ENCODE results near the gene NCDN. TPM values are rescaled to one million over a fixed set of nuclear protein-coding genes. Genes with fewer than 3 reads are reported as not detected.

NCDN gene
- total RNA-seq, 1 experiment from 2014 or later, result 39.2 TPM

- TF ChIP-seq PRDM15 (CRISPR knock-in tag; IDR thresholded peaks at IDR 0.05) (no peak), PREB (CRISPR knock-in tag; IDR thresholded peaks at IDR 0.05; ENCODE audit: borderline replicate concordance) (no peak), ESRRA (CRISPR knock-in tag; IDR thresholded peaks at IDR 0.05; ENCODE audit: borderline replicate concordance) (no peak), TCF7 (CRISPR knock-in tag; IDR thresholded peaks at IDR 0.05; ENCODE audit: low read depth) (no peak)
These were observed 49.7 kb upstream of the NCDN start (continued) for GRCh38 chr1:35507947-35508346.

- ChIA-PET CTCF (no interaction called here), POLR2A (no interaction called here)
- TF ChIP-seq GABPB1 (CRISPR knock-in tag; IDR thresholded peaks at IDR 0.05) (no peak), E2F4 (CRISPR knock-in tag; IDR thresholded peaks at IDR 0.05; ENCODE audit: borderline replicate concordance, low read depth) (no peak), ZNF121 (CRISPR knock-in tag; IDR thresholded peaks at IDR 0.05) (no peak), ZNF138 (CRISPR knock-in tag; conservative IDR thresholded peaks at IDR 0.05) (no peak), ZBTB21 (CRISPR knock-in tag; IDR thresholded peaks at IDR 0.05; ENCODE audit: borderline replicate concordance) (no peak), ZNF416 (CRISPR knock-in tag; IDR thresholded peaks at IDR 0.05) (no peak), TP53 (CRISPR knock-in tag; IDR thresholded peaks at IDR 0.05) (no peak), ERG (CRISPR knock-in tag; IDR thresholded peaks at IDR 0.05) (no peak), EMX1 (CRISPR knock-in tag; IDR thresholded peaks at IDR 0.05) (no peak), GRHL2 (CRISPR knock-in tag; IDR thresholded peaks at IDR 0.05; ENCODE audit: insufficient replicate concordance, severe bottlenecking) (no peak), ESRRA (CRISPR knock-in tag; IDR thresholded peaks at IDR 0.05; ENCODE audit: borderline replicate concordance) (no peak)
- ATAC-seq (no peak), DNase-seq (ENCODE audit: low spot score) (no peak)
- Mint-ChIP-seq H3K4me3 (no peak overlapping the region), H3K36me3 (peaks cover 18% of the 10 kb centered on the region), H3K4me1 (peaks cover 6% of the 10 kb centered on the region), H3K27me3 (ENCODE audit: low read depth) (no peaks in the 10 kb centered on the region), H3K27ac (0 out of 2 replicates have a peak overlapping the region, but pooled peaks have one; percentile 20), H3K9me3 (no peaks in the 10 kb centered on the region)
These were observed 48.0 kb upstream of the NCDN start for GRCh38 chr1:35509558-35509957.

GRCh38 chr1:35511305-35511704, 46.3 kb upstream of the NCDN start:
- peaks cover 20% of the 10 kb centered on the region for H3K36me3 Mint-ChIP-seq
- peaks cover 6% of the 10 kb centered on the region for H3K4me1 Mint-ChIP-seq
- no peak overlapping the region for H3K27ac Mint-ChIP-seq
- H3K27me3 Mint-ChIP-seq (ENCODE audit: low read depth), result no peaks in the 10 kb centered on the region
- TF ChIP-seq ZNF121 (CRISPR knock-in tag; IDR thresholded peaks at IDR 0.05) (peak; percentile 65; the same call in 1 of the 2 replicates), ZNF532 (CRISPR knock-in tag; IDR thresholded peaks at IDR 0.05; ENCODE audit: borderline replicate concordance) (no peak)
- ChIA-PET POLR2A (interaction anchor here (0.7 kb wide), 1 partner anchor 23 kb away, joined by 4 read pairs; no protein-coding TSS in a partner anchor), CTCF (no interaction called here)
- no peak for ATAC-seq
- no peak overlapping the region for H3K4me3 Mint-ChIP-seq
- DNase-seq (ENCODE audit: low spot score), result no peak
- peaks cover 12% of the 10 kb centered on the region for H3K9me3 Mint-ChIP-seq

Data from WTC11 (cell line).